Amniotic stem cell (primary cell): ENCODE measurements around the gene ZNF891.

Experiments used
- DNase-seq: peaks from one replicate; lab custom pipeline; 2025; lab: John Stamatoyannopoulos, UW

The ZNF891 gene

DNA sequence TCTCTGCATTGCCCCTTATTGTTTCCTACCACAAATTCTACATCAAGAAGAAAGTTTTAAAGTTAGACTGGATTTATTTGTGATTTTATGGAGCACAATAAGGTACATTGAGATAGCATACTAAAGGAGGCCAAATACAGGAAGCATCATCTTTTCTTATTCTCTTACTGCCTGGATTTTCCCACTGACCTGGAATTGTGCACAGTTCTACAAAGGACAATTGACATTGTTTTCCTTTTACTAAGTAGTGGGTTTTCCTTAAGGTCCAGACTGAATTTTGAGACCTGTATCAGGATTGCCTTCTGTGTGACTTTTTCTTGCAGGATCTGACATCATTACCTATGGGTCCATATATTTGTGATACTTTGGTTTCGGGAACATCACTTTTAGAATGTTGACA lies 68.1 kb downstream of the ZNF891 start:
- DNase-seq: no peak

GRCh38 chr12:133058203-133059113 lies 71.6 kb downstream of the ZNF891 start:
- no peak for DNase-seq

DNA sequence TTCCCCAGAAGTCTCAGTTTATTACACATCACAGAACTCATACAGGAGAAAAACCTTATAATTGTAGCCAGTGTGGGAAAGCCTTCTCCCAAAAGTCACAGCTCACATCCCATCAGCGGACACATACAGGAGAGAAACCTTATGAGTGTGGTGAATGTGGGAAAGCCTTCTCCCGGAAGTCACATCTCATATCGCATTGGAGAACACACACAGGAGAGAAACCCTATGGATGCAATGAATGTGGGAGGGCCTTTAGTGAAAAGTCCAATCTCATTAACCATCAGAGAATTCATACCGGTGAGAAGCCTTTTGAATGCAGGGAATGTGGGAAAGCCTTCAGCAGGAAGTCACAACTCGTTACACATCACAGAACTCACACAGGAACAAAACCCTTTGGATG lies 72.6 kb downstream of the ZNF891 start:
- no peak for DNase-seq
